Measurements from ENCODE around the gene FXYD7.
A peak's percentile ranks its signal among the peaks of the same experiment; 100 is the strongest.
"Not testable (repeated sequence)": the region's sequence is repeated elsewhere in the genome, so short reads cannot be mapped to it uniquely, and the experiment has no call there.

The FXYD7 gene

DNA sequence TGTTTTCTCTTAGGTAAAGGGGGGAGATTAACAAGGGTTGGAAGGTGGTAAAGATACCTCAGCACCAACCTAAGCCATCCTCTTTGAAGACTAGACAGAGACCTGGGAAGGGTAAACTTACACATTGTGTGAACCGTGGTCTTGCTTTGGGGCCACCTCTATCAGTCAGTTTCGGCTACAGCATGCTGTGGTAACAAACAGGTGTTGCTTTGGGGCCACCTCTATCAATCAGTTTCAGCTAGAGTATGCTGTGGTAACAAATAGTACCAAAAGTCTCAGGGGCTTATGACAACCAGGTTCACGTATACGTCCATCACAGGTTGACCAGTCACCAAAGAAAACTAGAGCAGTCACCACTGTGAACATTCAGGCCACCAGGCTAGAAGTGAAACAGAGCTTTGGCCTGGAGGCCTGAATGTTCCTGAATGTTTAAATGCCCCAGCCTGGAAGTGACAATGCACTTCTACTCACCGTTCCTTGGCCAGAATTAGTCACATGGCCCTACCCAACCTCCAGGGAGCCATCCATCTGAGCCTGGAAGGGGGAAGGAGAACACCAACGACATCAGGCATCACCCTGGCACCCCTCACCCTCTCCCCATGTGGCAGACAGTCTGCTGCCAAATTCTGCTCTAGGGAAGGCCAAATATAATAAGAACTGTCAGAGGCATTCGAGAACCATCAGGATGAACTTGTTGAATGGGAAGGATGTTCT lies 3.8 kb downstream of the FXYD7 start:
- DNase-seq = no peak

DNA sequence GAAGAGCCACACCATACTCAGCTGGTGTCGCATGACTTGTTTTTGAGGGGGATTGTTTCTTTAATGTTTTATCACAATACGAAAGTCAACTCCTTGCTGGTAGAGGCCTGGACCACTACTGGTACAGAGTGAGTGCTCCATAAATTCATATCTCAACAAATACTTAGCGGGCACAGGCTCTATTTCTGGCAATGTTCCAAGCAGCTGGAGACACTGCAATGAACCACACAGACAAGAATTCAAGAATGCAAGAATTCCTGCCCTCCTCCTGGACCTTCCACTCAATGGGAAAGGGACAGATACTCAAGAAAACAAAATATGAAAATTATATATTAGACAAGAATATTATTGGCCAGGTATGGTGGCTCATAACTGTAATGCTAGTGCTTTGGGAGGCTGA lies 6.4 kb downstream of the FXYD7 start:
- no peak for DNase-seq

DNA sequence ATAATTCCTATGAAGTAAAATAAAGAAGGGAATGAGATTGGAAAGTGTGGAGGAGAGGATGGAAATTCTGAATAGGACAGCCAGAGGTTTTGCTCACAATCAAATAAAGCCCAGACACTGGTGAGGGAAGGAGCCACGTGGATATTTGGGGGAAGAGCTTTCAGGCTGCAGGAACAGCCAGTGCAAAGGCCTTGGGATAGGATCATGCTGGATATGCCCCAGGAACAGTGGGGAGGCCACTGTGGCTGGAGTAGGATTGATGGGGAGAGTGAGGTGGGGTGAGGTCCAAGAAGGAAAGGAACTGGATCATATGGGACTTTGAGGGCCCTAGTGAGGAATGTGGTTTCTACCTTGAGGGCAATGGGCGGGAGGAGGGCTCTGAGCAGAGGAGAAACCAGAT lies 7.4 kb downstream of the FXYD7 start:
- DNase-seq = no peak

DNA sequence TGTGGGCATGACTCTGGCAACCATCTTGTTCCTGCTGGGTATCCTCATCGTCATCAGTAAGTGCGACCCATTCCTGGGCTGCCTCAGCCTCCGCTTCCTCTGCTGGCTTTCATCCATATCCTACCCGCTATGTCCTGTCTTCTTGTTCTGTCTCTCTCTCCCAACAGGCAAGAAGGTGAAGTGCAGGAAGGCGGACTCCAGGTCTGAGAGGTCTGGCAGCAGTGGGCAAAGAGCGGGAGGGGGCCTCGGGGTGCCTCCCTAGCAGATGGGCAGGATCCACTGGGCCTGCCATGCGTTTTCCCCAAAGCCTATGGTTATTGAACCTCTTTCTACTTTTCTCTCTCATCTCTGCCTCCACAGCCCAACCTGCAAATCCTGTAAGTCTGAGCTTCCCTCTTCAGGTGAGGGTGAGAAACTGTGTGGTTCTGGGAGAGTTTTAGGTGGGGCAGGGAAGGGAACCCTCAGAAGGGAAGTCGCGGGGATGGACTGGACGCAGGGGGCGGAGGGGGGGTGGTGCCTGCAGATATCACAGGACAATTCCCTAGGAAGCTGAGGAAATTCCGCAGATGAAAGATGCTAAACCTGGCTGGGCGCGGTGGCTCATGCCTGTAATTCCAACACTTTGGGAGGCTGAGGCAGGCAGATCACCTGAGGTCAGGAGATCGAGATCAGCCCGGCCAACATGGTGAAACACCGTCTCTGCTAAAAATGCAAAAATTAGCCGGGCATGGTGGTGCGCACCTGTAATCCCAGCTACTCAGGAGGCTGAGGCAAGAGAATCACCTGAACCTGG lies 8.4 kb downstream of the FXYD7 start:
- no peak for DNase-seq

DNA sequence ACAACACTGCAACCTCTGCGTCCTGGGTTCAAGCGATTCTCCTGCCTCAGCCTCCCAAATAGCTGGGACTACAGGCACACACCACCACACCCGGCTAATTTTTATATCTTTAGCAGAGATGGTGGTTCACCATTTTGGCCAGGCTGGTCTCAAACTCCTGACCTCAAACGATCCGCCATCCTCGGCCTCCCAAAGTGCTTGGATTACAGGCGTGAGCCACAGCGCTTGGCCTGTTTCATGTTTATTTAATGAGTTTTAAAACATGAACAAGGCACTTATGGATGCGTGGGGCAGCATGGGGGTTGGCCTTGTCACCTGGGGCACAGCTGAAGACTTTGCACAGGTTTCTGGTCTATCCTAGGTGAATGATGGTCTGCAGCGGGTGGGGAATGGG lies 10.1 kb downstream of the FXYD7 start:
- DNase-seq = not testable (repeated sequence)

DNA sequence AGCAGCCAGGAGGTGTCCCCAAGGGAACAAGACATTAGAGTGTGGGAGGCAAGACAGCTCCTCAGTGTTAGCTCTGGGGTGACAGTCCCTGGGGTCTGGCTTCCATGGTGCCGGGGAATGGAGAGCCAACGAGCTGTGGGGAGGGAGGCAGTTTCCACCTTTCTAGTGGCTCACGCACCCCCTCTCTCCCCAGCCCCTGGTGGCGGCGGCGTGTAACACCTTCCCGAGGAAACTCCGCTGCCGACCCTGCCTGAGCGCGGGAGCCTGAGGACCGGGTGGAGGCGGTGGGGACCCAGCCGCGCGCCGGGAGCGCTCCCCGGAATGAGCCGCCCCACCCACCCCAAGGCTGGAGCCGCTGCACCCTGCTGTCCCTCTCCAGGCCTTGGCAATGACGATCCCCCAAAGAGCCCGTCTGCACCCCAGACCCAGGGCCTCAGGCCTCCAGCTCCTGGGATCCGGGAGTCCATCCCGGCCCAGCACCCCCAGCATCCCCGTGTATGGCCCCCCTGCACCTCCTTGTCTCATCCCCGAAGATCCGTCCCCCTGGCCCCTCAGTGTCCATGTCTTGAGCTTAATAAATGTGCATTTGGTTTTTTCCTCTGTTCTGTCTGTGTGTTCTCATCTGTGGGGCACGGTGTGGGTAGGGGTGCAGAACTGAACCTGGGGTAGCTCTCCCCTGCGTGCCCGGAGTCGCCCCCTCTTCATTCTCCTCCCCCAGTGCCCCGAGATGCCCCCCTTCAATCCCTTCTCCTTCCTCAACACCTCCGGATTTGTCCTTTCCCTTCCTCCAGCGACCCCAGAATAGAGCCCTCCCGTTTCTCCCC lies 10.9 kb downstream of the FXYD7 start:
- peak; percentile 15 for DNase-seq

DNA sequence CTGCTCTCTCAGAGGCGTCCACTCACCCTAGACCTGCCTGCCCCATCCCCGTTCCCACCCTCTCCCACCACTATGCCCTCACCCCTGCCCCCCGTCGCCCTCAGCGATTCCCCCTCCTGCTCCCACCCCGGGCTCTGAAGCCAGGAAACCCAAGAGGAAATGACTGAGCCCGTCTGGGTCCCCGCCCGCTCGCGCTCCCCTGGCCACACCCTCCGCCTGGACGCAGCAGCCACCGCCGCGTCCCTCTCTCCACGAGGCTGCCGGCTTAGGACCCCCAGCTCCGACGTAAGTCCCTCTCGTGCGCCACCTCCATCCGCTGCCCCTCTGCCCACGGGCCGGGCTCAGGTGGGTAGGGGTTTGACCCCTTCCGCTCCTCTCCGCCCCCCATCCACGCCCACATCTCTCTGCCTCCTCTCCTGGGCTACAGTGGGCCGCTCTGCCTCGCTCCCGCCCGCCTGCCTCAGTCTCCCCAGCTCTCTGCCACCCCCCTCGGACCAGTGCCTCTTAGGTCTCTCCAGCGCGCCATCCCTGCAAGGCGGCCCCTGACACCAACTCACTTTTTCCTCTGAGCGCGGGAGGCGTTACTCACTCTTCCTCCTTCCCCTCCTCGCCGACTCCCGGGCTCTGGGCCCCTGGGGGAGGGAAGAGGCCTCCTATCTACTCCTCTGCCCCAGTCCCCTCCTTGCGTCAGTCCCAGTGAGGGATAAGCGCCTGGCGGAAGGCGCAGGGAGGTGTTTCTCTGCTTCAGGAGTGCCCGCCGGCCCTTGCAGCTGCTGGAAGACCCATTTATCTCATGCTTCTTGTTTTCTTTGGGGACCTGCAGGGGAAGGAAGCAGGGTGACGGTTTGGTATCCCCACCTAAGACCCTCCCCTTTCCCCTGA lies 11.7 kb downstream of the FXYD7 start, which contains the start of gene FXYD5:
TSS of gene FXYD5 (plus strand) at position 211 of the 882 bp plus-strand sequence. CDS start 816 bp downstream, outside the sequence.
- peak; percentile 23 for DNase-seq

DNA sequence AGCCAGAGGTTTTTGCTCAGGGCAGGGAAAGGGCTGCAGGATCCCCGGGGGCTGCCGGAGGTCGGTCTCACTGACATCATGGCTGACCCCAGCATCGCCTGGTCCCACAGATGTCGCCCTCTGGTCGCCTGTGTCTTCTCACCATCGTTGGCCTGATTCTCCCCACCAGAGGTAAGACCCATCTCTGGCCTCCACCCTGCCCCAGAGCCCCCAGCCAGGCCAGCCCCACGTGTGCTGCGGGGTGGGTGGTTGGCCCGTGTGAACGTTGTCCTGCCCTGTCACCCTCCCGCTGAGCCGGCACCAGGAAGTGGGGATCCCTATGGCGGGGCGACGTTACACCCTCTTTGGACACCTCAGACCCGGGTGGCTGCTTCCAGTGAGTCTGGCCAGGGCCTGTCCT lies 12.4 kb downstream of the FXYD7 start:
- DNase-seq = no peak

DNA sequence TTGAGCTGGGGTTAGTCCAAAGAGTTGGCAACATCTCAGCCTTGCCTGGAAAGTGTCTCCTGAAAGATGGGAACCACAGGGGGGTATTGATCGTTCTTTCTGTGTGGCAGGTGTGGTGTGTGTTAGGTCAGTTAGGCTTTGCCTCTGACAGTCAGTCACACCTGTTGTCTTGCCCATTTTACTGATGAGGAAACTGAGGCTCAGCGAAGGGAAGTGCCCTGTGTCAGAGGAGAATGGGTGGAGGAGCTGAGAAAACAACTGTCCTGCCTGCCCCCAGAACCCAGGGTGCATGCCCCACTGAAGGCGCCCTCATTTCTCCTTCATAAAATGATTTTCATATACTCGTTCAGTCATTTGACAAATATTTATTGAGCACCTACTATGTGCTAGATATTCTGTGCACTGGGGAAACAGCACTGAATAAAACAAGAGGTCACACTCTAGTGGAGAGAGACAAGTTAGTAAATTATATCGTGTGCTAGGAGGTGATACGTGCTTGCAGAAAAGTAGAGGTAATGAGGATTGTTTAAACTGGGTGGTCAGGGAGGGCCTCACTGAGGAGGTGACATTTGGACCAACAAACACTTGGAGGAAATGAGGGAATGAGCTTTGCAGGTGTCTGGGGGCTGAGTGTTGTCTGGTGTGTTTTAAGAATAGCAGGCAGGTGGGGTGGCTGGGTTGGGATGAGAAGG lies 13.1 kb downstream of the FXYD7 start:
- no peak for DNase-seq

DNA sequence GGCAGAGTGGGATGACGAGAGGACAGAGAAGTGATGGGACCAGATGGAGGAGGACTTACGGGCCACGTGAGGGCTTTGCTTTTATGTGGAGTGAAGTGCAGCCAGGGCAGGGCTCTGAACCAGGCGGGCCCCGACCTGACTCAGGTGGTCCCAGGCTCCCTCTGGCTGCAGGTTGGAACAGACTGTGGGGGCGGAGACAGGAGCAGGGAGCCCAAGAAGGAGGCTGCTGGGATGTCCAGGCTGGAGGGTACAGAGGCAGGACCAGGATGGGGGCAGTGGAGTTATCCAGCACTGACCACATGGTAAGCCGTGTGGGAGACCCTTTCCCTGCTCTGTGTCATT lies 13.6 kb downstream of the FXYD7 start:
- DNase-seq = no peak

DNA sequence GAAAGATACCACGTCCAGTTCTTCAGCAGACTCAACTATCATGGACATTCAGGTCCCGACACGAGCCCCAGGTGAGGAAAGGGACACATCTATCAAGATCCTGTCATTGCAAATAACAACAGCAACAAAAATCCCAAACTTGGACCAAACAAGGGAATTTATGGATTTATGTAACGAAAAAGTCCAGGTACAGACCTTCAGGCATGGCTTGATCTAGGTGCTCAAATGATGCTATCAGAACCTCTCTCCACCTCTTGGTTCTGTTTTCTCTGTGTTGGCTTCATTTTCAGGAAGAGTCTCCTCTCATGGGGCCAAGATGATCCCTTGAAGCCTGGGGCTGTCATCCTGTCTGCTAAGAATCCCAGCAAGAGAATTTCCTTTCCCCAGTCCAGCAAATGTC lies 14.4 kb downstream of the FXYD7 start:
- DNase-seq = no peak

DNA sequence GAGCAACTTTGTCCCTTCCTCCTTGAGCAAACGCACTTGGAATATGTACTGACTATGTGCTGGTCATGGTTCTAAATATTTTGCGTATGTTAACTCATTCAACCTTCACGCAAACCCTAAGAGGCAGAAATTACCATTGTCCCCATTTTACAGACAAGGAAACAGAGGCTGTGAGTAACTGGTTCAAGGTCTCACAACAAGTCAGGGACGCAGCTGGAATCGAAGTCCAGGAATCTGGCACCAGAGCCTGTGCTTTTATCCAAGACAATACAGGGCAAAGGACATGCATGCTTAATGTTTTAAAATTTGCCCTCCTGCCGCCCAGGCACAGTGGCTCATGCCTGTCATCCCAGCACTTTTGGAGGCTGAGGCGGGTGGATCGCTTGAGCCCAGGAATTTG lies 16.6 kb downstream of the FXYD7 start:
- no peak for DNase-seq

DNA sequence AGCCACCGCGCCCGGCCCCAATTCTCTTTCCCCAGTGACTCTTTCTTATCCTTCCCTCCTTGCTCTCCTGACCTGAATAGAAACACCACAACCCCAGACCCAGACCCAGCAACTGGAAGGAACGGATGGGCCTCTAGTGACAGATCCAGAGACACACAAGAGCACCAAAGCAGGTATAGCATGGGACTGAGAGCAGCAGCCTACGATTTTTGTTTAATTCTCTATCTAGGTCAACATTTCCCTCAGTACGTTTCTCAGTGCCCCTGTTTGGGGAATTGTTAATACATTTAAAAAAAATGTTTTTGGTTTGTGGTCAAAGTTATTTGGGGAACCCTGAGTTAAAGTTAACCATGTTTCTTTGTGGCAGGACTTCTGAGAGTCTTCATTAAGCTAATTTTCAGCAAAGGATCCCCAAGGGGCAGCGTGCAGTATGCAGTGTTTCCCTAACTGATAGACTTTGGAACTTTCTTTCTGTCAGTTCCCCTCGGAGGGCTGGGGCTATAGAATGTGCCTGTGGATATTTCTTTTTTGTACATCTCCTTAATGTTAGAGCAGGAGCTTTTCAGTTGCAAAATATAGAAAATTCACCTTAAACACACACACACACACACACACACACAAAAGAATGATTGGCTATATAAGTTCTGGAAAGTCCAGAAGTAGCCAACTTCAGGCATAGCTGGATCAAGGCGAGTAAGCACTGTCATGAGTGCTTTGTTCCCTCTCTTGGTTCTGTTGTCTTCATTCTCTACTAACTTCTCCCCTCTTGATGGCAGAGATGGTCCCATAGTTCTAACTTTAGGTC lies 17.8 kb downstream of the FXYD7 start:
- DNase-seq = no peak

DNA sequence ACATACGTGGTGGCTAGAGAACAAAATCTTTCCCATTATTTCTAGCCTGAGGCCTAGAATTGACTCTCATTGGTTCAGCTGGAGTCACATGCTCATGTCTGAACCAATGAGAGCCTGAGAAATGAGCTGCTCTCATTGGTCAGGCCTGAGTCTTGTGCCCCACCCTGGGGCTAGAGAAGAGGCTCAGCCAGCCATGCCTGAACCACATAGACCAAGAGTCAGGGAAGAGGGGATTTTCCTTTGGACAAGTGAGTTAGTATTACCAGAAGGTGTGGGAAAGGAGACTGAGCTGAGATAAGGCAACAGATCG lies 18.3 kb downstream of the FXYD7 start:
- DNase-seq = no peak

DNA sequence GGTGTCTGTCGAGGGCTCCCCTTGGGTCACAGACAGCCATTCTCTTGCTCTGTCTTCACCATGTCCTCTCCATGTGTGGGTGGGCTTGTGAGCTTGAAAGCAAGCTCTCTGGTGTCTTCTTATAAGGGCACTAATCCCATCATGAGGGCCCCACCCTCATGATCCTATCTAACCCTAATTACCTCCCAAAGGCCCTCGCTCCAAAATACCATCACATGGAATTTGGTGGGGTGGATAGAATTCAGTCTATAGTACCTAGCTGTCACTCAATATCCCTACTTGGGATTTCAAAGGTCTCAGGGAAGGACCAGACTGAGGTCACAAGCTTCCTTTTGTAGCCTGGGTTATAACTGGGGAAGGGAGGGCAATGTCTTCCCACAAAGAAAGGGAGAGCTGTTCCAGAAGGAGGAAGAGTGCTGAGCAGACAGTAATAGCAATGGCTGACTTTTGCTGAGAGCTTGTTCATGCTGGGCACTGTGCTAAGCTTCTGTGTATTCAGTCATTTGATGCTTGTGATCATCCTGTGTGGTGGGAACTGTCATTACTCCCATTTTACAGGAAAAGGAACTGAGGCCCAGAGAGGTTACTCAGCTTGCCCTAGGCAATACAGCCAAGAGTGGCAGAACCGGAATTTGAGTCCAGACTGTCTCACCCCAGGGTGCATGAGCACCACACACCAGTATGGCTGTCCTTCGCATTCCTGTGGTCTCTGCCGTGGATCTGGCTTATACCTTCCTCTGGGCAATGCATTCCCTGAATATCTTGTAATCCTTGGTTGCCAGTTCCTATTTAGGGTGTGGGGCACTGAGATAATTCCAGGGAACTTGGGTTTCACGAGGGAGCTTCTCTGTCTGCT lies 19.6 kb downstream of the FXYD7 start:
- no peak for DNase-seq

DNA sequence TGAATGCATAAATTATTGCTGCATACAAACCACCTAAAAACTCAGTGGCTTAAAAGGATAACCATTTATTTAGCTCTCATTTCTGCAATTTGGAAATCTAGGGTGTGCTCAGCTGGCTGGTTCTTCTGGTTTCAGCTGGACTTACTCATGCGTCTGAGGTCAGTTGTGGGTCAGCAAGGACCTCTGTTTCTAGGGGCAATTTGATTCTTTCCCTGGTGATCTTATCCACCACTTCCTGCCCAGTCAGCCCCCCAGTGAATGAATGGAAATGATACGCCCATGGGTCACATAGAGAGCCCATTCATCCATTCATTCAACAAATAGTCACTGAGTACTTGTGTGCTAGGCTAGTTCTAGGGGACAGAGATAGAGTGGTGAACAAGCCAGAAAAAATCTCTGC lies 21.4 kb downstream of the FXYD7 start:
- DNase-seq = no peak

DNA sequence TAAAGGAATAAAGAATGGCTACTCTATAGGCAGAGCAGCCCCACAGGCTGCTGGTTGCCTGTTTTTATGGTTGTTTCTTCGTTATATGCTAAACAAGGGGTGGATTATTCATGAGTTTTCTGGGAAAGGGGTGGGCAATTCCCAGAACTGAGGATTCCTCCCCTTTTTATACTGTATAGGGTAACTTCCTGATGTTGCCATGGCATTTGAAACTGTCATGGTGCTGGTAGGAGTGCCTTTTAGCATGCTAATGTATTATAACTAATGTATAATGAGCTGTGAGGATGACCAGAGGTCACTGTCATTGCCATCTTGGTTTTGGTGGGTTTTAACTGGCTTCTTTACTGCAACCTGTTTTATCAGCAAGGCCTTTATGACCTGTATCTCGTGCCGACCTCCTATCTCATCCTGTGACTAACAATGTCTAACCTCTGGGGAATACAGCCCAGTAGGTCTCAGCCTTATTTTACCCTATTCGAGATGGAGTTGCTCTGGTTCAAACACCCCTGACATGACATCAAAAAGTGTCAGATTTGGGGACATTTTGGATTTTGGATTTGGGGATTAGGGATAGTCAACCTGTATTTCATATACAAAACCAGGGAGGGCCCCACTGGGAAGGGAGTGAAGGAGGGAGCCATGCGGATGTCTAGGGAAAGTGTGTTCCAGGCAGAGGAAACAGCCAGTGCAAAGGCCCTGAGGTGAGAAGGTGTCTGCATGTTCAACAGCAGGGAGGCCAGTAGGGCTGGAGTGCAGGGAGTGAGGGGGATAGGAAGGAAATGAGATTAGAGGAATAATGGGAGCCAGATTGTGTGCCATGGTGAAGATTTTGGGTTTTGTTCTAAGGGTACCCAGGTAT lies 22.4 kb downstream of the FXYD7 start:
- no peak for DNase-seq

DNA sequence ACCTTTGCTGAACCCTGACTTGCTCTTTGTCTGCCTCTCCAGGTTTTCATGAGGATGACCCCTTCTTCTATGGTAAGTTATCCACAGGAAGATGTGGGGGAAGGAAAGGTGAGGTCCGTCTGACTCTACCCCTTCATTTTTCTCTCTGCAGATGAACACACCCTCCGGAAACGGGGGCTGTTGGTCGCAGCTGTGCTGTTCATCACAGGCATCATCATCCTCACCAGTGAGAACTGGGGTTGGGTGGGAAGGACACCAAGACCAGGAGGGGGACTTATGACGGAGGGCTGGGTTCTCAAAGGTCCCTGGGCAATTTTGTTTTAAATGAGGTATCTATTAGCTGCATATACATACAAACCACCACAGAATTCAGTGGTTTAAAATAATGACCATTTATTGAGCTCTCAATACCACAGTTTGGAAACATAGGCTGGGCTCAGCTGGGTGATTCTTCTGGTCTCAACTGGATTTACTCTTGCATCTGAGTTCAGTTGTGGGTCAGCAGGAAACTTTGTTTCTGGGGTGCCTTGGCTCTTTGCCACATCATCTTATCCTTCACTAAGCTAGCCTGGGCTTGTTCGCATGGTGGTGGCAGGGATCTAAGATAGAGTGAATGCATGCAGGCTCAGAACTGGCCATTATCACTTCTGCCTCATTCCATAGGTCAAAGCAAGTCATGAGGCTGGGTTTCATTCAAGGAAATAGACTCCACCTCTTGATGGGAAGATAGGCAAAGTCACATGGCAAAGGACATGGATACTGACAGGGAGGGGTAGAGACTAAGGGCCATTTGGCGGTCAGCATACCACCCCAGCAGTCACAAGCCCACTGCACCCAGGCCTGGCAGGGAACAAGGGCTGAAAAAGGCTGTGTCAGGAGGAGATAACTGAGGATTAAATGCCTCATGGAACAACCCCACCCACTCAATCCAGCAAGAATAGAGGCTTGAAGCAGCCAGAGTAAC lies 23.3 kb downstream of the FXYD7 start:
- DNase-seq = no peak
